GM12875 (cell line): ENCODE measurements around the gene ZNF391.

Experiments
- H3K4me3 ChIP-seq: one replicate; pipeline ENCODE4 v1.5.1; 2011; ENCODE audit warnings: low read depth, low read length, control low read depth
- TF ChIP-seq, protein P1 (sequence below): IDR thresholded peaks from 2 replicates; pipeline ENCODE4 v1.5.1; 2011; ENCODE audit warnings: low read depth, mild to moderate bottlenecking, control low read depth, inconsistent platforms, low read length, moderate library complexity, borderline replicate concordance; ENCODE audit not compliant: insufficient read depth

The ZNF391 gene

DNA sequence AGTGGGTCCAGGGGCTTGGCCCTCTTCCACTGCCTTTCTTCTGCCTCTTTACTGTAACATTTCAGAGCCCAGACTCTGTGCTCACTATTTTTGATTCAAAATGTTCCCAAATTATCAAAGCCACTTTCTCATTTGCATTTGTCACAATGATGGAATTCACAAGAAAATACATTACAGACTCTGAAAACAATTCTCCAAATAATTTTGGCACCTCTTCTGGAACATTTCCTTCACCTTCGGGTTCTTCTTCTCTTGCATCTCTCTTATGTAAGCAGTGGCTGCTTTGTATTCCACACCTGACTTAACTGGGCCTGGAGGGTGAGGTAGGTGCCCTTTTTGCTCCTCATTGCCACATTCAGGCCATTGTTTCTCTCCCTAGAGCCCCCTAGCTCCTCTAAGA is 54.4 kb downstream of the ZNF391 start:
- TF ChIP-seq, protein P1, sequence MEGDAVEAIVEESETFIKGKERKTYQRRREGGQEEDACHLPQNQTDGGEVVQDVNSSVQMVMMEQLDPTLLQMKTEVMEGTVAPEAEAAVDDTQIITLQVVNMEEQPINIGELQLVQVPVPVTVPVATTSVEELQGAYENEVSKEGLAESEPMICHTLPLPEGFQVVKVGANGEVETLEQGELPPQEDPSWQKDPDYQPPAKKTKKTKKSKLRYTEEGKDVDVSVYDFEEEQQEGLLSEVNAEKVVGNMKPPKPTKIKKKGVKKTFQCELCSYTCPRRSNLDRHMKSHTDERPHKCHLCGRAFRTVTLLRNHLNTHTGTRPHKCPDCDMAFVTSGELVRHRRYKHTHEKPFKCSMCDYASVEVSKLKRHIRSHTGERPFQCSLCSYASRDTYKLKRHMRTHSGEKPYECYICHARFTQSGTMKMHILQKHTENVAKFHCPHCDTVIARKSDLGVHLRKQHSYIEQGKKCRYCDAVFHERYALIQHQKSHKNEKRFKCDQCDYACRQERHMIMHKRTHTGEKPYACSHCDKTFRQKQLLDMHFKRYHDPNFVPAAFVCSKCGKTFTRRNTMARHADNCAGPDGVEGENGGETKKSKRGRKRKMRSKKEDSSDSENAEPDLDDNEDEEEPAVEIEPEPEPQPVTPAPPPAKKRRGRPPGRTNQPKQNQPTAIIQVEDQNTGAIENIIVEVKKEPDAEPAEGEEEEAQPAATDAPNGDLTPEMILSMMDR, result no peak
- no peak overlapping the region for H3K4me3 ChIP-seq

DNA sequence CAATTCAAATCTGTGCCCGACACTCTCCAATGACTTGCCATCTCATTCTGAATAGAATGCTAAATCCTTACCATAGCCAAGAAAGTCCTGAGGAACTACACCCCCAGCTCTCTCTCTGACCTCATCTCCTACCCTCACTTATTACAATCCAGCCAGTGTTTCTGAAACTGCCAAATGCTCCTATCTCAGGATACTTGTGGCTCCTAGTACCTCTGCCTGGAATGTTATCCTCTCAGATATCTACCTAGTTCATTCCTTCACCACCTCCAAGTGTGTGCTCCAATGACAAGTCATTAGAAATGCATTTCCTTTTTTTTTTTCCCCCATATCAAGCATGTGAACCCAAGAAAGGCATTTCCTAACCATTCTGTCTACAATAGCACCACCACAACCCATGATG is 59.9 kb downstream of the ZNF391 start:
- no peak overlapping the region for H3K4me3 ChIP-seq
- TF ChIP-seq, protein P1, result no peak

DNA sequence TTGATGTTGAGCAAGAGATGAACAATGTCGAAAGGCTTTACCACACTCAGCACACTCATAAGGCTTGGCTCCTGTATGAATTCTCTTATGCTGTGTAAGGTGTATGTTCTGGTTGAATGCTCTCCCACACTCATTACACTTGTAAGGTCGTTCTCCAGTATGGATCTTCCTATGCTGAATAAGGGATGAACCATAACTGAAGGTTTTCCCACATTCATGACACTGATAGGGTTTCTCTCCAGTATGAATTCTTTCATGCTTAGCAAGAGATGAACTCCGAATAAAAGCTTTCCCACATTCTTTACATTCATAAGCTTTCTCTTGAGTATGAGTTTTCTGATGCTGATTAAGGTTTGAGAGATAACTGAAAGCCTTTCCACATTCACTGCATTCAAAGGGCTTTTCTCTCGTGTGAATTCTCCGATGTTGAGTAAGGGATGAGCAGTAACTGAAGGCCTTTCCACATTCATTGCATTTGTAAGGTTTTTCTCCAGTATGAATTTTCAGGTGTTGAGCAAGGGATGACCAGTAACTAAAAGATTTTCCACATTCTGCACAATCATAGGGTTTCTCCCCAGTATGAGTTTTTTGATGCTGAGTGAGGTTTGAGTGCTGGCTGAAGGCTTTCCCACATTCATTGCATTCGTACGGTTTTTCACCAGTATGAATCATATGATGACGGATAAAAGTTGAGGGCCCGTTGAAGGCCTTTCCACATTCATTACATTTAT is 63.3 kb downstream of the ZNF391 start:
- H3K4me3 ChIP-seq, result no peak overlapping the region
- TF ChIP-seq, protein P1, result no peak

DNA sequence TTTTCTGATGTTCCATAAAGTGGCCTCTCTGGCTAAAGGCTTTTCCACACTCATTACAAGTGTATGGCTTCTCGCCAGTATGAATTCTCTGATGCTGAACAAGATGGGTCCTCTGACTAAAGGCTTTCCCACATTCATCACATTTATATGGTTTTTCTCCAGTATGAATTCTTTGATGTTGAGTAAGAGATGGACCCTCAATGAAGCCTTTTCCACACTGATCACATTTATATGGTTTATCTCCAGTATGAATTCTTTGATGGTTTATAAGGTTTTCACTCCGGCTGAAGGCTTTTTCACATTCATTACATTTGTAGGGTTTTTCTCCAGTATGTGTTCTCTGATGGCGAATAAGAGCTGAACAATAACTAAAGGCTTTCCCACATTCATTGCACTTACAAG is 63.9 kb downstream of the ZNF391 start:
- TF ChIP-seq, protein P1, result no peak

More for the DNA sequence above, 63.9 kb downstream of the ZNF391 start:
- H3K4me3 ChIP-seq, result no peak overlapping the region
